AG04450 (cell line): Measurements from ENCODE around the gene COL26A1. TPM values are rescaled to one million over a fixed set of nuclear protein-coding genes. Genes with fewer than 3 reads are reported as not detected.

Experiments
- CTCF ChIA-PET: fragments of 300-600, 350-600 bp; formaldehyde crosslinking; extraction: SDS; loops from one replicate; lab custom pipeline; 2022; ENCODE audit warnings: antibody characterized with exemption, inconsistent platforms; lab: Charles Lee
- POLR2A ChIA-PET: fragments of 350-600 bp; formaldehyde crosslinking; extraction: SDS; loops from one replicate; lab custom pipeline; 2021; ENCODE audit warnings: antibody characterized with exemption, inconsistent platforms; lab: Yijun Ruan, JAX
- DNase-seq: peaks from one replicate; pipeline ENCODE4 v3.0.0-alpha.2; 2011; ENCODE audit warnings: low read depth, low spot score
- H3K27ac ChIP-seq: one replicate; pipeline ENCODE4 v1.5.1; 2012; ENCODE audit warnings: low read depth, low read length, control low read depth
- H3K27me3 ChIP-seq: one replicate; pipeline ENCODE4 v1.6.0; 2012; ENCODE audit warnings: low read length; ENCODE audit not compliant: control insufficient read depth, insufficient read depth
- H3K4me3 ChIP-seq: 2 replicates; pipeline ENCODE4 v1.5.1; 2011; ENCODE audit warnings: mild to moderate bottlenecking, low read depth, low read length, control low read depth
- H3K9me3 ChIP-seq: 2 replicates; pipeline ENCODE4 v1.5.1; 2012; ENCODE audit warnings: low read length; ENCODE audit not compliant: control insufficient read depth, insufficient read depth
- CTCF ChIP-seq: IDR thresholded peaks from 2 replicates; pipeline ENCODE4 v1.5.1; 2011; ENCODE audit warnings: low read depth, low read length, control low read depth, inconsistent platforms
- polyA plus RNA-seq: library from polyadenylated mRNA; depleted of rRNA; stranded (reverse); fragments of >200 nt; gene quantifications from 2 replicates; pipeline ENCODE4 v1.2.3, GENCODE V29; 2011

The COL26A1 gene
- polyA plus RNA-seq, 1 experiment = 0.06 TPM

- ChIA-PET POLR2A (no interaction called here), CTCF (interaction anchor here (1.8 kb wide), 1 partner anchor 17 kb away, joined by 6 read pairs; no protein-coding TSS in a partner anchor)
- Histone ChIP-seq H3K27me3 (peaks cover 10% of the 10 kb centered on the region), H3K27ac (no peak overlapping the region), H3K4me3 (no peak overlapping the region), H3K9me3 (no peaks in the 10 kb centered on the region; the same call in 1 of the 2 replicates)
- no peak for TF ChIP-seq CTCF
- DNase-seq = no peak
Measured at GRCh38 chr7:101555921-101556275, 193.2 kb downstream of the COL26A1 start.

- no peak overlapping the region for H3K4me3 ChIP-seq
- CTCF ChIA-PET = no interaction called here
- no peak for TF ChIP-seq CTCF
- DNase-seq = no peak
- POLR2A ChIA-PET = no interaction called here
- no peaks in the 10 kb centered on the region; the same call in 1 of the 2 replicates for H3K9me3 ChIP-seq
- H3K27ac ChIP-seq = no peak overlapping the region
- H3K27me3 ChIP-seq = peaks cover 10% of the 10 kb centered on the region
Measured at GRCh38 chr7:101556453-101556968, 193.8 kb downstream of the COL26A1 start.

GRCh38 chr7:101557421-101557820, 194.7 kb downstream of the COL26A1 start:
- H3K9me3 ChIP-seq = no peaks in the 10 kb centered on the region; the same call in 1 of the 2 replicates
- POLR2A ChIA-PET = no interaction called here
- H3K4me3 ChIP-seq = no peak overlapping the region
- no peak for DNase-seq
- CTCF ChIA-PET = interaction anchor here (0.9 kb wide), 1 partner anchor 776 kb away, joined by 3 read pairs; no protein-coding TSS in a partner anchor
- no peak for TF ChIP-seq CTCF
- no peak overlapping the region for H3K27ac ChIP-seq
- peaks cover 15% of the 10 kb centered on the region for H3K27me3 ChIP-seq

- Histone ChIP-seq H3K27me3 (peaks cover 15% of the 10 kb centered on the region), H3K27ac (no peak overlapping the region), H3K4me3 (no peak overlapping the region), H3K9me3 (no peaks in the 10 kb centered on the region; the same call in 1 of the 2 replicates)
- DNase-seq = no peak
- TF ChIP-seq CTCF = no peak
- ChIA-PET POLR2A (no interaction called here), CTCF (interaction anchor here (0.9 kb wide), 1 partner anchor 775 kb away, joined by 3 read pairs; no protein-coding TSS in a partner anchor)
Measured at GRCh38 chr7:101557978-101558741, 195.5 kb downstream of the COL26A1 start.
